Brain microvascular endothelial cell (primary cell): ENCODE data around the gene COL28A1.
"Not testable (repeated sequence)": the region's sequence is repeated elsewhere in the genome, so short reads cannot be mapped to it uniquely, and the experiment has no call there.

Experiments
- DNase-seq: peaks from one replicate; pipeline ENCODE4 v3.0.0-alpha.2; 2020
- H3K27ac ChIP-seq: fragments of 250-450 bp; sonication (Bioruptor Pico); 2 replicates; pipeline ENCODE4 v1.5.1; 2020; ENCODE audit warnings: mild to moderate bottlenecking, moderate library complexity
- H3K27me3 ChIP-seq: fragments of 250-450 bp; sonication (Bioruptor Pico); replicated peaks from 2 replicates; pipeline ENCODE4 v1.5.1; 2020; ENCODE audit warnings: mild to moderate bottlenecking
- H3K36me3 ChIP-seq: fragments of 250-450 bp; sonication (Bioruptor Pico); replicated peaks from 2 replicates; pipeline ENCODE4 v1.5.1; 2020; ENCODE audit warnings: mild to moderate bottlenecking
- H3K4me3 ChIP-seq: 2 replicates; pipeline ENCODE4 v1.5.1; 2011; ENCODE audit warnings: low read depth, mild to moderate bottlenecking, control low read depth, low read length, moderate library complexity
- CTCF ChIP-seq: IDR thresholded peaks from 2 replicates; pipeline ENCODE4 v1.5.1; 2011; ENCODE audit warnings: low read depth, mild to moderate bottlenecking, moderate library complexity, low read length, control low read depth, inconsistent platforms; ENCODE audit errors: missing control alignments
- in situ Hi-C: cut with HindIII; loops from 2 replicates; pipeline ENCODE4 v1.10.0; 2017; ENCODE audit warnings: low sequenced_read_pairs, low pct_ligation_motif_present

Gene COL28A1

GRCh38 chr7:7564323-7564780 is 28.7 kb upstream of the COL28A1 start:
- Histone ChIP-seq H3K4me3 (no peak overlapping the region), H3K27ac (no peak overlapping the region), H3K27me3 (no peaks in the 10 kb centered on the region), H3K36me3 (no peaks in the 10 kb centered on the region)
- TF ChIP-seq CTCF, result no peak
- DNase-seq, result peak; percentile 41
- in situ Hi-C loops, result no loop called here

- Histone ChIP-seq H3K4me3 (no peak overlapping the region), H3K36me3 (no peaks in the 10 kb centered on the region), H3K27me3 (no peaks in the 10 kb centered on the region), H3K27ac (no peak overlapping the region)
- no peak for DNase-seq
- no peak for TF ChIP-seq CTCF
- in situ Hi-C loops, result no loop called here
Measured at GRCh38 chr7:7563813-7564212, 28.1 kb upstream of the COL28A1 start.

- H3K27me3 ChIP-seq, result no peaks in the 10 kb centered on the region
- in situ Hi-C loops, result no loop called here
- no peaks in the 10 kb centered on the region for H3K36me3 ChIP-seq
- no peak overlapping the region for H3K27ac ChIP-seq
- DNase-seq, result no peak
- no peak for TF ChIP-seq CTCF
- H3K4me3 ChIP-seq, result no peak overlapping the region
Measured at GRCh38 chr7:7563269-7563668, 27.6 kb upstream of the COL28A1 start.

- TF ChIP-seq CTCF, result no peak
Measured at GRCh38 chr7:7562736-7563135, 27.1 kb upstream of the COL28A1 start.

GRCh38 chr7:7561591-7561990 is 25.9 kb upstream of the COL28A1 start:
- DNase-seq, H3K4me3 ChIP-seq, H3K27ac ChIP-seq, H3K27me3 ChIP-seq, H3K36me3 ChIP-seq, in situ Hi-C loops: not testable (repeated sequence)

More at GRCh38 chr7:7562736-7563135, 27.1 kb upstream of the COL28A1 start:
- no peak for DNase-seq
- Histone ChIP-seq H3K4me3 (no peak overlapping the region), H3K36me3 (no peaks in the 10 kb centered on the region), H3K27ac (no peak overlapping the region), H3K27me3 (no peaks in the 10 kb centered on the region)
- in situ Hi-C loops, result no loop called here

GRCh38 chr7:7557252-7557651 is 21.6 kb upstream of the COL28A1 start:
- Histone ChIP-seq H3K27me3 (no peaks in the 10 kb centered on the region), H3K27ac (no peak overlapping the region), H3K4me3 (no peak overlapping the region), H3K36me3 (no peaks in the 10 kb centered on the region)
- TF ChIP-seq CTCF, result no peak
- in situ Hi-C loops, result no loop called here
- no peak for DNase-seq
